Stimulated activated CD4-positive, alpha-beta T cell treated with anti-CD3 and anti-CD28 coated beads, Interleukin-12 subunit alpha, Interleukin-12 subunit beta, amount 100 ng/mL, for 4 hours (primary cell): ENCODE measurements around the gene SCN8A.
A peak's percentile ranks its signal among the peaks of the same experiment; 100 is the strongest.
"Not testable (repeated sequence)": the region's sequence is repeated elsewhere in the genome, so short reads cannot be mapped to it uniquely, and the experiment has no call there.

ENCODE experiments used
- DNase-seq: peaks from one replicate; pipeline ENCODE4 v3.0.0-alpha.2; 2020

The SCN8A gene

GRCh38 chr12:51774933-51775332 is 183.9 kb downstream of the SCN8A start:
- no peak for DNase-seq

GRCh38 chr12:51777457-51777856 is 186.4 kb downstream of the SCN8A start:
- no peak for DNase-seq

- DNase-seq: no peak
These were observed 186.9 kb downstream of the SCN8A start for GRCh38 chr12:51777973-51778372.

- no peak for DNase-seq
These were observed 188.8 kb downstream of the SCN8A start for GRCh38 chr12:51779876-51780275.

- DNase-seq: no peak
These were observed 193.7 kb downstream of the SCN8A start for GRCh38 chr12:51784688-51785087.

GRCh38 chr12:51785906-51786305 is 194.9 kb downstream of the SCN8A start:
- no peak for DNase-seq

- DNase-seq: no peak
These were observed 197.8 kb downstream of the SCN8A start for GRCh38 chr12:51788876-51789275.

GRCh38 chr12:51792417-51792816 is 201.4 kb downstream of the SCN8A start:
- no peak for DNase-seq

GRCh38 chr12:51793201-51793600 is 202.2 kb downstream of the SCN8A start:
- no peak for DNase-seq

GRCh38 chr12:51797301-51797700 is 206.3 kb downstream of the SCN8A start:
- DNase-seq: no peak

- not testable (repeated sequence) for DNase-seq
These were observed 207.0 kb downstream of the SCN8A start for GRCh38 chr12:51798051-51798450.

- DNase-seq: no peak
These were observed 207.5 kb downstream of the SCN8A start for GRCh38 chr12:51798501-51798900.

GRCh38 chr12:51801027-51801426 is 210.0 kb downstream of the SCN8A start:
- no peak for DNase-seq

GRCh38 chr12:51806896-51807295 is 215.9 kb downstream of the SCN8A start:
- no peak for DNase-seq

- DNase-seq: no peak
These were observed 218.2 kb downstream of the SCN8A start for GRCh38 chr12:51809193-51809592.

GRCh38 chr12:51811203-51812202 is 220.5 kb downstream of the SCN8A start:
- no peak for DNase-seq

- DNase-seq: no peak
These were observed 221.8 kb downstream of the SCN8A start for GRCh38 chr12:51812871-51813270.

GRCh38 chr12:51813931-51814310 is 222.9 kb downstream of the SCN8A start:
- no peak for DNase-seq

- DNase-seq: peak; percentile 69
These were observed 223.5 kb downstream of the SCN8A start for GRCh38 chr12:51814311-51815088.

- DNase-seq: no peak
These were observed 224.5 kb downstream of the SCN8A start for GRCh38 chr12:51815571-51815970.

GRCh38 chr12:51817027-51817953 is 226.3 kb downstream of the SCN8A start:
- no peak for DNase-seq

GRCh38 chr12:51818086-51818485 is 227.1 kb downstream of the SCN8A start:
- DNase-seq: no peak
